Erythroblast (primary cell): ENCODE measurements around the gene SLC1A2.

Experiments used
- DNase-seq, 2 experiments: peaks; one replicate each; lab custom pipeline; 2025; lab: John Stamatoyannopoulos, UW
- GATA1 ChIP-seq: IDR thresholded peaks from 2 replicates; pipeline ENCODE4 v1.6.1; 2011; ENCODE audit warnings: low read depth, mild to moderate bottlenecking, control low read depth, low read length, moderate library complexity
- POLR2A ChIP-seq: IDR thresholded peaks from 2 replicates; pipeline ENCODE4 v1.6.1; 2011; ENCODE audit warnings: mild to moderate bottlenecking, low read length

SLC1A2 gene

DNA sequence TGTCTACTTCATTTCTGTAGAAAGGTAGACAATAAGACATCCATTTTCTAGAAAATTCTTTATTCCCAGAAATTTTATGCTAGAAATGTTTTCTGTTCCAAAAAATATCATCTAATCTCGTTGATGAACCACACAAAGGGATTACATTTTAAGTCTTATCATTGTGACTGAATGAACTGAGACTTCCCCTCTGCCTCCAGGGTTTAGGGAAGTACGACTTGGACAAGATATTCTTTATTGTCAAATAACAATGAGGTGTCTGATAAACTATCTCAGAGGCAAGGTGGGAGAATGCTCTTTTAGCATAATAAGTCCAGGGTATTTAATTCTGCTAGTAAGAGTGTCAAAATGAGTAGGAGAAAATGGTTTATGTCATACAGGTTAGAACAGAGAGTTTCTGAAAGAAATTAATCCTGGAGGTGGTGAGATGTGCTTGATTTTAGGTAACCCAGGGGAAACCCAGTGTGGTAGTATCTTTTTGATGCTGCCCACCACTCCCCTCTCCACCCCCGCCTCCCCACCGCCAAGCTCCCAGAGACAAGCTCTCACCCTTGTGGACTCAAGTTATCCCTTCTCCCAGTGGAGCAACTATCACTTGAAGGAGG is 179.8 kb downstream of the SLC1A2 start:
- TF ChIP-seq POLR2A (no peak), GATA1 (no peak)
- DNase-seq = no peak

DNA sequence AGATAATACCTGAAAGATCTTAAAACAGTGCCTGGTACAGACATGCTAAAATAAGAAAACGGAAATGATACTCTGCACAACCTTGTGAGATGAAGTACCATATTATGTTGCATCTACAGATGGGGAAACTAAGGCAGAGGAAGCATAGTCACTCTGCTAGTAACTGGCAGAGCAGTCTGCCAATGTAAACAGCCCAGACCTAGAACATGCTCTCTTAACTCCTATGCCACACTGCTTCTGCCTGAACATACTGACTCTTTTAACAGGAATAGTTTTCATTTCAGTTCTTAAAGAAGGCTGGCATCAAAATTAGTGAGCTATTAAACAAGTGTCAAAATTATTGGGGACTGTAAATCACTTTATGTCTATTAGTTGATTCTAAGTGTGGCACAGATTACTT is 180.5 kb downstream of the SLC1A2 start:
- no peak for DNase-seq
- TF ChIP-seq POLR2A (no peak), GATA1 (no peak)

DNA sequence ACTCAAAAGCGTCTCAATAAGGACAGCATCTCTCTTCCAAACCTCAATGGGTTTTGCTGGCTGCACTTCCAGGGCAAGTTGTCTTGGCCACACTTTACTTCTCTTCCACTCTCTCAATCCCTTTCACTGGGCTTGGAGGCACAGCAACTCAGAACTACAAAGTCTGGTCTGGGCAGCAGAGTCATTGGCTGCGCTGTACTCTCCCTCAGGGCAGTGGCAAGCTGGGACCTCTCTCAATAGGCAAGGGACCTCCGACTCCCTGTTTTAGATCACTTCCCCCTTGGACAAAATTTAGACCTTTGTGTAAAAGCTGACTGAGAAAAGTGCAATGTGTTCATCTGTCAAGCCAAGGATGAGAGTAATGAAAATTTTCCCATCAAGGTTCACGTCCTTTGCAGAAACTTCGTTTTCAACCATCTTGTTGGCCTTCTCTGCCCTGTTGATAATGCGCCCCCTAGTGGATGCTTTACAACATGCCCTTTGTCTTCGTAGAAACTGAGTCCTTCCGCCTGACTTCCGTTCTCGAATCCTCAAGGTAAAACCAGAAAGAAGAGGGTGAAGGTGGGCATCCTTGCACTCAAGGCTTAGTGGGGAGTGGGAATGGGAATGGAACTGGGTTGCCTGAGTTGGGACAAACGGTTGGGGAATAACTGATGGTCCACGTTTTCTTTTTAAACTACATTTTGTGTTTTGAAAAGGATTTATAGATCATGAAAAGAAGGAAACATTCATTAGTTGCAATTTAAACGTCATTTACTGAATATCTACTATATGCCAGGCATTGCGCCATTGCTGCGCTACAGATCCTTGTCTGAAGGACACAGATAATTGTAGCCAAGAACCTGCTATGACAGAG is 181.3 kb downstream of the SLC1A2 start:
- no peak for TF ChIP-seq POLR2A
- no peak for TF ChIP-seq GATA1
- peak; percentile 72 to 86 for DNase-seq

- TF ChIP-seq POLR2A (no peak), GATA1 (no peak)
- DNase-seq = no peak
Measured at GRCh38 chr11:35237351-35237750, 182.0 kb downstream of the SLC1A2 start.

GRCh38 chr11:35236667-35237003 is 182.7 kb downstream of the SLC1A2 start:
- DNase-seq = peak in 1 of 2 experiments; percentile 13
- TF ChIP-seq GATA1 (no peak), POLR2A (no peak)

GRCh38 chr11:35235936-35236666 is 183.3 kb downstream of the SLC1A2 start:
- TF ChIP-seq GATA1 (no peak), POLR2A (no peak)
- peak in 1 of 2 experiments; percentile 42 for DNase-seq

DNA sequence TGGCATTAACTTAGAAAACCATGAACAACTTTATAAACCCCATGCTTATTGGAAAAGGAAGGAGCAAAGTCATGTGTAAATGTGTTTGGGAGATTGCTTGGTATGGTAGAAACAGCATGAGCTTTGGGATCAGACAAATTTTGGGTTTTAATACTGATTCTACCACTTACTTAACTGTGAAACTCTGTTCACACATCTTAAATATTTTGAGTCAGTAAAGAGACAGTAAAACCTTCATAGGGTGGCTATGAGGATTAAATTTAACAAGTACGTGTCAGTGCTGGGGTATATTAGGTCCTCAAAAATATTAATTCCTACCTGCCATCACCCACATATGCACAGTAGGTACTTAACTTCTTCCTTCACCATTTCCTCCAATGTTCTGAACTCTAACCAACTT is 183.9 kb downstream of the SLC1A2 start:
- no peak for DNase-seq
- TF ChIP-seq POLR2A = no peak
- TF ChIP-seq GATA1 = no peak

- TF ChIP-seq GATA1 (no peak), POLR2A (no peak)
- DNase-seq = no peak
Measured at GRCh38 chr11:35235157-35235468, 184.2 kb downstream of the SLC1A2 start.

GRCh38 chr11:35234460-35235156 is 184.8 kb downstream of the SLC1A2 start:
- DNase-seq = no peak
- no peak for TF ChIP-seq POLR2A
- no peak for TF ChIP-seq GATA1

DNA sequence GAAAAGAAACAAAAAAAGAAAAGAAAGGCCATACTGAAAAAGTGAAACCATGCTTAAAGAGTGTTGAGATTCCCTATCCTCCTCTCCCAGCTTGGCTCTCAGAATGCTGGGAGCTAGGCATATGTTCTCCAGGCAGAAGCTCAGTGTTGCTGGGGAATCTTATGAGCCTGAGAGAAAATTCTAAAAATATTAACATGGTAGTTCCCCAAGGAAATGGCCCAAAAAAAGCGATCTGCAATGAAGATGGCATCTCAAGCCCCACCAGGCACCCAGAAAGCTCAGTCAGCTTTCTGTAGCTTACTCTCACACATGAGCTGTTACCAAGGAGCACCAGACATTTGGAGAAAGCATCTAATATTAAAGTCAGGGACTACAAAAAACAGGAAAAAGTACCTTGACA is 185.8 kb downstream of the SLC1A2 start:
- no peak for DNase-seq
- TF ChIP-seq GATA1 (no peak), POLR2A (no peak)

- TF ChIP-seq GATA1 = no peak
- TF ChIP-seq POLR2A = no peak
- no peak for DNase-seq
Measured at GRCh38 chr11:35232891-35233330, 186.4 kb downstream of the SLC1A2 start.

- no peak for TF ChIP-seq GATA1
- no peak for TF ChIP-seq POLR2A
- no peak for DNase-seq
Measured at GRCh38 chr11:35231076-35231860, 188.1 kb downstream of the SLC1A2 start.

DNA sequence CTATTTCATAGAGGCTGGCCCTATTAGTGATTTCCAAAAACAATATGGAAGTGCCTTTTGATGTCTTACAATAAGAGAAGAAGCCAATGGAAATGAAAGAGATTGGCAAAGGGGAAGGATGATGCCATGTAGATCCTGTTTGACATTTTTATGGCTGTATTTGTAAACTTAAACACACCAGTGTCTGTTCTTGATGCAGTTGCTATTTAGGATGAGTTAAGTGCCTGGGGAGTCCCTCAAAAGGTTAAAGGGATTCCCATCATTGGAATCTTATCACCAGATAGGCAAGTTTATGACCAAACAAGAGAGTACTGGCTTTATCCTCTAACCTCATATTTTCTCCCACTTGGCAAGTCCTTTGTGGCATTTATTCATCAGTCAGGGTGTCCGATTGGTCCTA is 189.0 kb downstream of the SLC1A2 start:
- TF ChIP-seq GATA1 (no peak), POLR2A (no peak)
- no peak for DNase-seq

GRCh38 chr11:35228328-35228725 is 191.0 kb downstream of the SLC1A2 start:
- no peak for DNase-seq
- TF ChIP-seq GATA1 = no peak
- TF ChIP-seq POLR2A = no peak
